Measurements from ENCODE around the gene FBXO48.

Gene FBXO48

GRCh38 chr2:68475576-68475975, 8.5 kb upstream of the FBXO48 start:
- no peak for DNase-seq (ENCODE audit: low read depth, low spot score)

GRCh38 chr2:68475110-68475509, 8.0 kb upstream of the FBXO48 start:
- H3K4me3 ChIP-seq (ENCODE audit: low read length), result no peak overlapping the region
- no peak for DNase-seq (ENCODE audit: low read depth, low spot score)

More at GRCh38 chr2:68475576-68475975, 8.5 kb upstream of the FBXO48 start:
- H3K4me3 ChIP-seq (ENCODE audit: low read length), result no peak overlapping the region

- no peak overlapping the region for H3K4me3 ChIP-seq (ENCODE audit: low read length)
- no peak for DNase-seq (ENCODE audit: low read depth, low spot score)
Measured at GRCh38 chr2:68472796-68473414, 5.8 kb upstream of the FBXO48 start.

- DNase-seq (ENCODE audit: low read depth, low spot score), result no peak
- H3K4me3 ChIP-seq (ENCODE audit: low read length), result no peak overlapping the region
Measured at GRCh38 chr2:68471385-68471784, 4.3 kb upstream of the FBXO48 start.

- no peak for DNase-seq (ENCODE audit: low read depth, low spot score)
- no peak overlapping the region for H3K4me3 ChIP-seq (ENCODE audit: low read length)
Measured at GRCh38 chr2:68469935-68470334, 2.8 kb upstream of the FBXO48 start.

- DNase-seq (ENCODE audit: low read depth, low spot score), result no peak
- no peak overlapping the region for H3K4me3 ChIP-seq (ENCODE audit: low read length)
Measured at GRCh38 chr2:68468801-68469200, 1.7 kb upstream of the FBXO48 start.

- DNase-seq (ENCODE audit: low read depth, low spot score), result no peak
Measured at GRCh38 chr2:68466778-68467076, 367 bp downstream of the FBXO48 start.

GRCh38 chr2:68466361-68466777, 725 bp downstream of the FBXO48 start:
- peak overlapping the region; percentile 88 for H3K4me3 ChIP-seq (ENCODE audit: low read length)
- DNase-seq (ENCODE audit: low read depth, low spot score), result peak; percentile 58

More at GRCh38 chr2:68466778-68467076, 367 bp downstream of the FBXO48 start:
- peak overlapping the region; percentile 88 for H3K4me3 ChIP-seq (ENCODE audit: low read length)

- DNase-seq (ENCODE audit: low read depth, low spot score), result no peak
- no peak overlapping the region for H3K4me3 ChIP-seq (ENCODE audit: low read length)
Measured at GRCh38 chr2:68465081-68465916, 1.8 kb downstream of the FBXO48 start.

- H3K4me3 ChIP-seq (ENCODE audit: low read length), result no peak overlapping the region
- no peak for DNase-seq (ENCODE audit: low read depth, low spot score)
Measured at GRCh38 chr2:68464651-68465050, 2.4 kb downstream of the FBXO48 start.

GRCh38 chr2:68463287-68463877, 3.7 kb downstream of the FBXO48 start:
- DNase-seq (ENCODE audit: low read depth, low spot score), result peak; percentile 62
- no peak overlapping the region for H3K4me3 ChIP-seq (ENCODE audit: low read length)

- H3K4me3 ChIP-seq (ENCODE audit: low read length), result no peak overlapping the region
- DNase-seq (ENCODE audit: low read depth, low spot score), result no peak
Measured at GRCh38 chr2:68458981-68459380, 8.1 kb downstream of the FBXO48 start.

GRCh38 chr2:68456198-68456597, 10.9 kb downstream of the FBXO48 start:
- no peak overlapping the region for H3K4me3 ChIP-seq (ENCODE audit: low read length)
- no peak for DNase-seq (ENCODE audit: low read depth, low spot score)

GRCh38 chr2:68454719-68455118, 12.4 kb downstream of the FBXO48 start:
- no peak overlapping the region for H3K4me3 ChIP-seq (ENCODE audit: low read length)
- no peak for DNase-seq (ENCODE audit: low read depth, low spot score)

GRCh38 chr2:68453761-68454360, 13.2 kb downstream of the FBXO48 start:
- no peak overlapping the region for H3K4me3 ChIP-seq (ENCODE audit: low read length)
- DNase-seq (ENCODE audit: low read depth, low spot score), result no peak

- DNase-seq (ENCODE audit: low read depth, low spot score), result no peak
- H3K4me3 ChIP-seq (ENCODE audit: low read length), result no peak overlapping the region
Measured at GRCh38 chr2:68452158-68452900, 14.8 kb downstream of the FBXO48 start.

- no peak for DNase-seq (ENCODE audit: low read depth, low spot score)
- no peak overlapping the region for H3K4me3 ChIP-seq (ENCODE audit: low read length)
Measured at GRCh38 chr2:68448671-68449653, 18.1 kb downstream of the FBXO48 start.

- no peak overlapping the region for H3K4me3 ChIP-seq (ENCODE audit: low read length)
- no peak for DNase-seq (ENCODE audit: low read depth, low spot score)
Measured at GRCh38 chr2:68447118-68447517, 20.0 kb downstream of the FBXO48 start.

All from Jurkat, Clone E6-1 (cell line).